MM.1S (cell line): ENCODE measurements around the gene CDH12.

Experiments used
- DNase-seq: peaks from one replicate; pipeline ENCODE4 v3.0.0-alpha.2; 2015
- H2AFZ ChIP-seq: fragments of 300-600 bp; sonication (generic); 2 replicates; pipeline ENCODE4 v1.6.0; 2016; ENCODE audit warnings: antibody characterized with exemption, low read length
- H3F3A ChIP-seq: fragments of 300-600 bp; sonication (generic); 2 replicates; pipeline ENCODE4 v1.6.1; 2016; ENCODE audit warnings: mild to moderate bottlenecking, antibody characterized with exemption, low read length, moderate library complexity, mixed read lengths; ENCODE audit not compliant: insufficient read depth
- H3K27ac ChIP-seq: fragments of 300-600 bp; sonication (generic); 2 replicates; pipeline ENCODE4 v1.5.1; 2016; ENCODE audit warnings: mild to moderate bottlenecking, low read length
- H3K27me3 ChIP-seq: fragments of 300-600 bp; sonication (generic); replicated peaks from 2 replicates; pipeline ENCODE4 v1.6.0; 2016; ENCODE audit warnings: low read length; ENCODE audit not compliant: insufficient read depth
- H3K36me3 ChIP-seq: fragments of 300-600 bp; sonication (generic); replicated peaks from 2 replicates; pipeline ENCODE4 v1.6.1; 2016; ENCODE audit warnings: mild to moderate bottlenecking, low read length, mixed read lengths; ENCODE audit not compliant: insufficient read depth
- H3K4me1 ChIP-seq: fragments of 300-600 bp; sonication (generic); 2 replicates; pipeline ENCODE4 v1.6.1; 2016; ENCODE audit warnings: low read length, mixed read lengths
- H3K4me2 ChIP-seq: fragments of 300-600 bp; sonication (generic); 2 replicates; pipeline ENCODE4 v1.6.0; 2016; ENCODE audit warnings: low read depth, low read length
- H3K4me3 ChIP-seq: fragments of 300-600 bp; sonication (generic); 2 replicates; pipeline ENCODE4 v1.5.1; 2016; ENCODE audit warnings: low read length, mixed read lengths
- H3K79me2 ChIP-seq: fragments of 300-600 bp; sonication (generic); 2 replicates; pipeline ENCODE4 v1.6.1; 2016; ENCODE audit warnings: mixed run types, low read length, mixed read lengths
- H3K9ac ChIP-seq: fragments of 300-600 bp; sonication (generic); 2 replicates; pipeline ENCODE4 v1.6.1; 2016; ENCODE audit warnings: low read length, mixed read lengths
- H3K9me2 ChIP-seq: fragments of 300-600 bp; sonication (generic); replicated peaks from 2 replicates; pipeline ENCODE4 v1.6.1; 2016; ENCODE audit warnings: mild to moderate bottlenecking, low read length, mixed read lengths; ENCODE audit not compliant: insufficient read depth
- H3K9me3 ChIP-seq: fragments of 300-600 bp; sonication (generic); replicated peaks from 2 replicates; pipeline ENCODE4 v1.6.1; 2016; ENCODE audit warnings: mild to moderate bottlenecking, low read length, mixed read lengths; ENCODE audit not compliant: insufficient read depth
- H4K20me1 ChIP-seq: fragments of 300-600 bp; sonication (generic); 2 replicates; pipeline ENCODE4 v1.6.1; 2016; ENCODE audit warnings: mild to moderate bottlenecking, low read length, moderate library complexity, mixed read lengths; ENCODE audit not compliant: insufficient read depth
- CTCF ChIP-seq: fragments of 300-600 bp; sonication (generic); IDR thresholded peaks from 2 replicates; pipeline ENCODE4 v1.5.1; 2016; ENCODE audit warnings: antibody characterized with exemption, low read length, mixed read lengths
- EZH2 ChIP-seq: fragments of 300-600 bp; sonication (generic); optimal IDR thresholded peaks from 2 replicates; pipeline ENCODE3; 2017; ENCODE audit warnings: low read depth, mild to moderate bottlenecking, antibody characterized with exemption, low read length, mixed read lengths
- EZH2phosphoT487 ChIP-seq: fragments of 300-600 bp; sonication (generic); IDR thresholded peaks from 2 replicates; pipeline ENCODE4 v1.6.1; 2018; ENCODE audit warnings: antibody characterized with exemption, low read length

The CDH12 gene

GRCh38 chr5:22793463-22793862 is 59.7 kb downstream of the CDH12 start:
- Histone ChIP-seq H3F3A (no peaks in the 10 kb centered on the region), H3K27ac (no peak overlapping the region), H3K4me2 (no peak overlapping the region), H3K27me3 (no peaks in the 10 kb centered on the region), H3K36me3 (no peaks in the 10 kb centered on the region), H3K9me3 (no peaks in the 10 kb centered on the region), H2AFZ (no peak overlapping the region), H3K79me2 (no peaks in the 10 kb centered on the region), H3K9me2 (no peaks in the 10 kb centered on the region), H3K4me1 (no peaks in the 10 kb centered on the region), H3K9ac (no peak overlapping the region), H3K4me3 (no peak overlapping the region), H4K20me1 (no peaks in the 10 kb centered on the region)
- TF ChIP-seq EZH2 (no peak), CTCF (no peak), EZH2phosphoT487 (no peak)
- no peak for DNase-seq

GRCh38 chr5:22787807-22788206 is 65.3 kb downstream of the CDH12 start:
- H3K79me2 ChIP-seq, result no peaks in the 10 kb centered on the region
- no peak for DNase-seq
- H3K9ac ChIP-seq, result no peak overlapping the region
- no peaks in the 10 kb centered on the region for H3K36me3 ChIP-seq
- H3K27me3 ChIP-seq, result no peaks in the 10 kb centered on the region
- H3F3A ChIP-seq, result no peaks in the 10 kb centered on the region
- no peak overlapping the region for H3K27ac ChIP-seq
- no peaks in the 10 kb centered on the region for H3K9me3 ChIP-seq
- no peaks in the 10 kb centered on the region for H4K20me1 ChIP-seq
- no peaks in the 10 kb centered on the region for H3K4me1 ChIP-seq
- H2AFZ ChIP-seq, result no peak overlapping the region
- TF ChIP-seq EZH2 (no peak), EZH2phosphoT487 (no peak), CTCF (no peak)
- H3K4me3 ChIP-seq, result no peak overlapping the region
- H3K4me2 ChIP-seq, result no peak overlapping the region
- H3K9me2 ChIP-seq, result no peaks in the 10 kb centered on the region

- no peak for TF ChIP-seq EZH2phosphoT487
- TF ChIP-seq CTCF, result no peak
- no peaks in the 10 kb centered on the region for H3K27me3 ChIP-seq
- H3K9me2 ChIP-seq, result no peaks in the 10 kb centered on the region
- H3K4me2 ChIP-seq, result no peak overlapping the region
- no peaks in the 10 kb centered on the region for H3K9me3 ChIP-seq
- no peak overlapping the region for H3K4me3 ChIP-seq
- DNase-seq, result no peak
- no peaks in the 10 kb centered on the region for H3F3A ChIP-seq
- H2AFZ ChIP-seq, result no peak overlapping the region
- no peaks in the 10 kb centered on the region for H4K20me1 ChIP-seq
- H3K4me1 ChIP-seq, result no peaks in the 10 kb centered on the region
- H3K9ac ChIP-seq, result no peak overlapping the region
- no peaks in the 10 kb centered on the region for H3K79me2 ChIP-seq
- H3K36me3 ChIP-seq, result no peaks in the 10 kb centered on the region
- no peak overlapping the region for H3K27ac ChIP-seq
Observed at GRCh38 chr5:22787398-22787797, 65.7 kb downstream of the CDH12 start.
